SK-N-SH treated with all-trans-retinoic acid at 6 μM for 48 hours (cell line): ENCODE measurements around the gene ZNF221.

Experiments used
- ARNTL ChIP-seq: fragments of 450-650 bp; formaldehyde crosslinking; IDR thresholded peaks from 2 replicates; pipeline ENCODE4 v1.5.0; 2020; ENCODE audit warnings: low read depth, mild to moderate bottlenecking, moderate library complexity, borderline replicate concordance
- CSDC2 ChIP-seq: fragments of 250-450 bp; sonication (Bioruptor Pico); IDR thresholded peaks from 2 replicates; pipeline ENCODE4 v1.5.0; 2020; ENCODE audit warnings: mild to moderate bottlenecking, moderate library complexity
- GLIS3 ChIP-seq: fragments of 250-450 bp; sonication (Bioruptor Pico); IDR thresholded peaks from 2 replicates; pipeline ENCODE4 v1.5.0; 2020; ENCODE audit warnings: mild to moderate bottlenecking, moderate library complexity
- ISL1 ChIP-seq: fragments of 250-450 bp; sonication (Bioruptor Pico); IDR thresholded peaks from 2 replicates; pipeline ENCODE4 v2.1.2; 2022; ENCODE audit warnings: mild to moderate bottlenecking, moderate library complexity
- OSR1 ChIP-seq: fragments of 250-450 bp; sonication (Bioruptor Pico); IDR thresholded peaks from 2 replicates; pipeline ENCODE4 v1.8.0; 2022; ENCODE audit warnings: moderate library complexity, mild to moderate bottlenecking, inconsistent platforms
- PPARA ChIP-seq: fragments of 250-450 bp; sonication (Bioruptor Pico); IDR thresholded peaks from 2 replicates; pipeline ENCODE4 v1.5.0; 2020; ENCODE audit warnings: mild to moderate bottlenecking, borderline replicate concordance
- ZFP3 ChIP-seq: fragments of 250-450 bp; sonication (Bioruptor Pico); IDR thresholded peaks from 2 replicates; pipeline ENCODE4 v1.5.0; 2020; ENCODE audit warnings: mild to moderate bottlenecking, moderate library complexity
- ZFP30 ChIP-seq: fragments of 450-650 bp; formaldehyde crosslinking; IDR thresholded peaks from 2 replicates; pipeline ENCODE4 v1.5.0; 2022; ENCODE audit warnings: mild to moderate bottlenecking, moderate library complexity
- ZNF565 ChIP-seq: fragments of 450-650 bp; formaldehyde crosslinking; conservative IDR thresholded peaks from 2 replicates; pipeline ENCODE4 v1.5.0; 2020; ENCODE audit warnings: low read depth, mild to moderate bottlenecking, moderate library complexity
- ZNF70 ChIP-seq: fragments of 450-650 bp; formaldehyde crosslinking; IDR thresholded peaks from 2 replicates; pipeline ENCODE4 v1.5.0; 2020; ENCODE audit warnings: mild to moderate bottlenecking, moderate library complexity
- TF ChIP-seq, protein P1 (sequence below): fragments of 250-450 bp; sonication (Bioruptor Pico); IDR thresholded peaks from 2 replicates; pipeline ENCODE4 v1.8.0; 2020; ENCODE audit warnings: mild to moderate bottlenecking, moderate library complexity, borderline replicate concordance

DNA sequence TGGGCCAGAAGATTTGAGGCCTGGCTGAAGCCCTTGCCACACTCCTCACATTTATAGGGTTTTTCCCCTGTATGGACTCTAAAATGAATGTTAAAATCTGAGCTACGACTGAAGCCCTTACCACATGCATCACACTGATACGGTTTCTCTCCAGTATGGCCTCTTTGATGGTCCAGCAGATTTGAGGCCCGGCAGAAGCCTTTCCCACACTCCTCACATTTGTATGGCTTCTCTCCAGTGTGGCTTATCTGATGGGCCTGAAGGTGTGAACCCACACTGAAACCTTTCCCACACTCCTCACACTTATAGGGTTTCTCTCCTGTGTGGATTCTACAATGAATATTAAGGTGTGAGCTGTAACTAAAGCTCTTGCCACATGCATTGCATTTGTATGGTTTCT is 37.0 kb upstream of the ZNF221 start:
- TF ChIP-seq CSDC2 (CRISPR knock-in tag) = no peak
- no peak for TF ChIP-seq ZFP30
- no peak for TF ChIP-seq ARNTL
- TF ChIP-seq ISL1 (CRISPR knock-in tag) = no peak
- TF ChIP-seq GLIS3 (CRISPR knock-in tag) = no peak
- no peak for TF ChIP-seq OSR1 (CRISPR knock-in tag)
- TF ChIP-seq PPARA (CRISPR knock-in tag) = no peak
- no peak for TF ChIP-seq ZFP3 (CRISPR knock-in tag)
- TF ChIP-seq ZNF70 = no peak
- TF ChIP-seq, protein P1, sequence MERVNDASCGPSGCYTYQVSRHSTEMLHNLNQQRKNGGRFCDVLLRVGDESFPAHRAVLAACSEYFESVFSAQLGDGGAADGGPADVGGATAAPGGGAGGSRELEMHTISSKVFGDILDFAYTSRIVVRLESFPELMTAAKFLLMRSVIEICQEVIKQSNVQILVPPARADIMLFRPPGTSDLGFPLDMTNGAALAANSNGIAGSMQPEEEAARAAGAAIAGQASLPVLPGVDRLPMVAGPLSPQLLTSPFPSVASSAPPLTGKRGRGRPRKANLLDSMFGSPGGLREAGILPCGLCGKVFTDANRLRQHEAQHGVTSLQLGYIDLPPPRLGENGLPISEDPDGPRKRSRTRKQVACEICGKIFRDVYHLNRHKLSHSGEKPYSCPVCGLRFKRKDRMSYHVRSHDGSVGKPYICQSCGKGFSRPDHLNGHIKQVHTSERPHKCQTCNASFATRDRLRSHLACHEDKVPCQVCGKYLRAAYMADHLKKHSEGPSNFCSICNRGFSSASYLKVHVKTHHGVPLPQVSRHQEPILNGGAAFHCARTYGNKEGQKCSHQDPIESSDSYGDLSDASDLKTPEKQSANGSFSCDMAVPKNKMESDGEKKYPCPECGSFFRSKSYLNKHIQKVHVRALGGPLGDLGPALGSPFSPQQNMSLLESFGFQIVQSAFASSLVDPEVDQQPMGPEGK = no peak
- TF ChIP-seq ZNF565 (CRISPR knock-in tag) = no peak
